NCI-H2029 treated with DMSO at 0.1 percent for 48 hours (cell line): ENCODE measurements around the gene IFNGR1.
"Not testable (repeated sequence)": the region's sequence is repeated elsewhere in the genome, so short reads cannot be mapped to it uniquely, and the experiment has no call there.

ENCODE experiments used
- DNase-seq: peaks from one replicate; lab custom pipeline; 2025; lab: John Stamatoyannopoulos, UW

Gene IFNGR1

GRCh38 chr6:137213331-137213740 is 5.8 kb downstream of the IFNGR1 start:
- DNase-seq: no peak

GRCh38 chr6:137211910-137212309 is 7.3 kb downstream of the IFNGR1 start:
- no peak for DNase-seq

GRCh38 chr6:137210903-137211302 is 8.3 kb downstream of the IFNGR1 start:
- no peak for DNase-seq

DNA sequence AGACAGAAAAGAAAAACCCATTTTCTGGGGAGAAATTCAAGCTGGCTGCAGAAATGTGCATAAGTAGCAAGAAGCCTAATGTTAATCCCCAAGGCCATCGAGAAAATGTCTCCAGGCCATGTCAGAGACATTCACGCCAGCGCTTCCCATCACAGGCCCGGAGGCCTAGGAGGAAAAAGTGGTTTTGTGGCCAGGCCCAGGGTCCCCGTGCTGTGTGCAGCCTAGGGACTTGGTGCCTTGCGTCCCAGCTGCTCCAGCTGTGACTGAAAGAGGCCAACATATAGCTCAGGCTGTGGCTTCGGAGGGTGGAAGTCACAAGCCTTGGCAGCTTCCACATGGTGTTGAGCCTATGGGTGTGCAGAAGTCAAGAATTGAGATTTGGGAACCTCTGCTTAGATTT is 10.9 kb downstream of the IFNGR1 start:
- DNase-seq: no peak

GRCh38 chr6:137207457-137207856 is 11.7 kb downstream of the IFNGR1 start:
- DNase-seq: not testable (repeated sequence)

- no peak for DNase-seq
Observed at GRCh38 chr6:137206577-137206976, 12.6 kb downstream of the IFNGR1 start.

DNA sequence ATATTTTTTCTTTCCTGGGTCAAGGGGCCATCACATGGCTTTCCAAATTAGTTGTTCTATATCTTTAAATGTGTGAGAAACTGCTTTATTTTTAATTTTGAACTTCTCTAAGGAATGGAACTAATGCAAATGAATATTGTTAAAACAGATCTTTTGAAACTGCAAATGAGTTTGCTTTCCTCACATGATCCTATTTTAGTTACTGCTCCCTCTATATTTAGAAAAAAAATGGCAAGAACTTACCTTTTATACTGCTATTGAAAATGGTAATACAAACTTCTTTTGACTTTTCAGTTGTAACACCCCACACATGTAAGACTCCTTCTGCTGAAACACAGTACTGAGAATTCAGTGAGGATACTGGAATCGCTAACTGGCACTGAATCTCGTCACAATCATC is 15.9 kb downstream of the IFNGR1 start:
- no peak for DNase-seq

- no peak for DNase-seq
Observed at GRCh38 chr6:137202078-137202477, 17.1 kb downstream of the IFNGR1 start.

DNA sequence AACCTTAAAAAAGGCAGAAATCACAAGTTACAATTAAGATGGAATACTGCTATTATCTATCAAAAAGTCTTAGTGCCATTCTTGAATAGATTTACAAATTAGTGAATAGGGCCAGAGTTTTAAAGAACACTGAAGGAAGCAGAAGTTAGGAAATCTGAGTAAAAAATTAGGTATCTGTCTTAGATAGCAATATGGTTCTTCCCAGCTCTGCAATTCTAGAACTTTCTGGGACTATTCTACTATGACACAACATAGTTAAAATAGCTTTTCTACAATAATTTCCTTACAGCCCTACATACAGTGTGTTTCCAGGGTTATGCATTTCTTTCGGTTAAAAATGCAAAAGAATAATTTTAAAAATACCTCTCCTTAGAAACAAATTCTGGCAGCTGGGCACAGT is 18.2 kb downstream of the IFNGR1 start:
- no peak for DNase-seq

GRCh38 chr6:137200288-137200687 is 18.9 kb downstream of the IFNGR1 start:
- no peak for DNase-seq

DNA sequence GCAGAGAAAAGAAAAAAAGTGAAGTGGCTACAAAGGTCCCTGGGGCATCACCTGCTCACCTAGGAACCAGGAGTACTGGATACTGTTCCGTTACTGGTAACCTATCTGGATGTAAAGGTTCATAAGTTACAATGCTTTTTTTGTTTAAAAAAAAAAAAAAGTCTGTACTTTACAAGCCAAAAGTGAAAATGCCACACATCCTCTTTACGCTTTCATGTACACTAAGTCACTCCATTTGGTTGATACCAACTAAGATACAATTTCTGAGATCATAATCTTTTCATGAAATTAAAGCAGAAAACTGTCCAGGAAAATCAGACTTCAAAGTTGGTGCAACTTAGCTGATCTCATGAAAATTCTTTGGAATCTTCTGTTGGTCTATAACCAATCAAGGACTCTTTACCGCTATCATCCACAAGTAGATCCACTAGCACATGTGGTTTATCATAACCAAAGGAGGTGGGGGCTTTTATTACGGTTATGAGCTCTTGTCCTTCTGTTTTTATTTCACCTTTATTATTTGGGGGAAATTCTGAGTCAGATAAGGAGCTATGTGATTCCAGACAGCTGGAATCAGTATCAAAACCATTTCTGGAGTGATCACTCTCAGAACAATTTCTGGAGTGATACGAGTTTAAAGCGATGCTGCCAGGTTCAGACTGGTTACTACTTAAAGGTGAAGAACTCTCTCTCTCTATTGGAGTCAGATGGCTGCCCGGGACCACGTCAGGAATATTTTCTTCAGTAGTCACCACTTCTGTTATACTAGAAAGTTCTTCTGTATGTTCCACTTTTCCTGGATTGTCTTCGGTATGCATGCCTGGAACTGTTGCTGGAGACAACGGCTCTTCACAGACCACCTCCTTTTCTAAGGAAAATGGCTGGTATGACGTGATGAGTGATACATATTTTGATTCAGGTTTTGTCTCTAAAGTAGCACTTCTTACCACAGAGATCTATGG is 21.2 kb downstream of the IFNGR1 start:
- no peak for DNase-seq

GRCh38 chr6:137193256-137194070 is 25.7 kb downstream of the IFNGR1 start:
- no peak for DNase-seq

DNA sequence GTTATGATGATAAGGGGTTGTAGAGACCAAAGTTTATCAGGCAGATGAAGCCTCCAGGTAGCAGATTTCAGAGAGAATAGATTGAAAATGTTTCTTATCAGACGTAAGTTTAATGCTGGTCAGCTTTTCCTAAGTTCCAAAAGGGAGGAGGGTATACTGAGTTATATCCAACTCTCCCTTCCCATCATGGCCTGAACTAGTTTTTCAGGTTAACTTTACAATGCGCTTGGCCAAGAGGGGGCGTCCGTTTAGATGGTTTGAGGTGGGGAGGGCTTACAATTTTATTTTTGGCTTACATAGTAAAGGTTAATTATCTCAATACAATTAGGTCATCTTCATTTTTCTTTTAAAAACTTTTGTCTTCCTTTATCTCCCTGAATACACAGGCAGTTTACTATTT is 26.4 kb downstream of the IFNGR1 start:
- no peak for DNase-seq

DNA sequence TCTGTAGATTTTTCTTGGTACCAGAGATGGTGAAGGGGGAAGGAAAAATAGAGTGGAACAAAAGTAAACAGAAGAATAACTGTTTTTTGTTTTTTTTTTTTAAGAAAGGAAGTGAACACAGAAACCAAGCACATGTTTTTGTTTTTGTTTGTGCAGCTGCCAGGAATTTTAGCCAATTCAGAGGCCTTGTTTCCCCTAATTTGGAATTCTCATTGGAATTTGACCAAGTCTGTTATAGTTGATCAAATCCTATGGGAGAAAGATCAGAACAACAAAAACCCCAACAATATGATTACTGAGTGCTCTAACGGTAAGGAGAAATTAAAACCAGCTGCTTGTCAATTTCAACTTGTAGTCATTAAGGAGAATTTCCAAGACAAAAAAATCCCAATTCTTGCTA is 27.5 kb downstream of the IFNGR1 start:
- DNase-seq: no peak

DNA sequence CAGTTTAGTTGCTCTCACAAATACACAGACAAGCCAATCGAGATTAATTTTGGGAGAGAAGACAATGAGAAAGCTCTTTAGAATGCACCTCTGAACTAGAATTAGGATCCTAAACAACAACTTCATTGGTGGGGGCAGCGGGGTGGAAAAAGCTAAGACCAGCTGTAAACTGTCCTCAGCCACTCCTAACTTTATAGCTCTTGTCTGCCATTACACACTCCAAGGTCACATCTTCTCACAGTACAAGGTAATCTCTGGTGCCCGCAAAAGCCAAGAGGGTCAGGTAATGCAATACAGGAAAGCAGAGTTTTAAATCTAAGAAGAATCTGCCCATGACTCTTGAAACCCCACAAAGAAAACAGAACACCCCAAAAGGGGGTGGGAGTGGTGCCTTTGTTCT is 27.9 kb downstream of the IFNGR1 start:
- DNase-seq: no peak

- no peak for DNase-seq
Observed at GRCh38 chr6:137190583-137191094, 28.5 kb downstream of the IFNGR1 start.

DNA sequence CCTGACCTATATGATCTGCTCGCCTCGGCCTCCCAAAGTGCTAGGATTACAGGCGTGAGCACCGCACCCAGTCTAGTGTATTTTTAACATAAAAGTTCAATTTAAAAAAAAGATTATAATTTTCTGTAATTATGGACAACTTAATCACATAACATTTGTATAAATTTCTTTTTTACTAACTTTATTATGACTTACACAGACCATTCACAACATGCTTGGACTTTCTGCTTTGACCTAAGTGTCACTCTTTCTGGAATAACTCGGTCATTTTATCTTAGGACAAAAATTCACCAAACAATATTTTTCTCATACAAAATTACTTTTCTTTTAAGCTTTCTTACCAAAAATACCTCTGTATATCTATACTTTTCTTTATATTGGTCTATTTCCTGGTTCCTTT is 30.3 kb downstream of the IFNGR1 start:
- no peak for DNase-seq

DNA sequence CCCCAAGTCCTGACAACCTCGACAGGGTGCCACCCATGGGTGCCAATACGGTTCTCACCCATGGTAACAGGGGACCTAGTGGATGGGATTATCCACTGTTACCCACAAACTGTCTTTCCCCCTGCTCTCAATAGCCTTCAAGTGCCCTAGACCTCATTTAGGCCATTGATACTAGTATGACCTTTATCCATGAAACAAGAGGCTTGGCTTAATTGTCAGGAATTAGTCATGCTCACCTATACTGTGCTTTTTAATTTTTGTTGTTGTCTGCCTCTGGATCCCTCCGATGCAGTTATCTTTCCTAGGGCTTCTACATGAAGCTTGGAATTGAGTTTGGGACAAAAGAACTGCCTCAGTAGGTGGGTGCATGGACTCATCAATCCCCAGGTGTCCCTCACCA is 33.9 kb downstream of the IFNGR1 start:
- DNase-seq: no peak

- DNase-seq: no peak
Observed at GRCh38 chr6:137182654-137183073, 36.5 kb downstream of the IFNGR1 start.

- no peak for DNase-seq
Observed at GRCh38 chr6:137181891-137182653, 37.1 kb downstream of the IFNGR1 start.

DNA sequence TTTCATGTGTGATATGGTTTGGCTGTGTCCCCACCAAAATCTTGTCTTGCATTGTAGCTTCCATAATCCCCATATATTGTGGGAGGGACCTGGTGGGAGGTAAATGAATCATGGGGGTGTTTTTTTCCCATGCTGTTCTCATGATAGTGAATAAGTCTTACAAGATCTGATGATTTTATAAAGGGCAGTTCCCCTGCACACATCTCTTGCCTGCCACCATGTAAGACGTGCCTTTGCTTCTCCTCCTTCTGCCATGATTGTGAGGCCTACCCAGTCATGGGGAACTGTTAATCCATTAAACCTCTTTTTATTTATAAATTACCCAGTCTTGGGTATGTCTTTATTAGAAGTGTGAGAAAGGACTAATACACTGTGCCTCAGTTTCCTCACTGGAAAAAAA is 41.6 kb downstream of the IFNGR1 start:
- DNase-seq: no peak

GRCh38 chr6:137176729-137177128 is 42.5 kb downstream of the IFNGR1 start:
- DNase-seq: no peak
